ENCODE data around the gene FRMPD4. TPM values are rescaled to one million over a fixed set of nuclear protein-coding genes. Genes with fewer than 3 reads are reported as not detected.
"Not testable (repeated sequence)": the region's sequence is repeated elsewhere in the genome, so short reads cannot be mapped to it uniquely, and the experiment has no call there.

FRMPD4 gene
- polyA plus RNA-seq (ENCODE audit: insufficient read length): 0.18 TPM
- long read RNA-seq, donor 1: 0 reads
- long read RNA-seq, donor 2: 0 reads
- long read RNA-seq, donor 3: 0 reads
- long read RNA-seq, donor 4: 0 reads
- long read RNA-seq, donor 5: 0 reads
- long read RNA-seq, donor 6: 0 reads
- long read RNA-seq, donor 7: 0 reads
- long read RNA-seq, donor 8: 0 reads

GRCh38 chrX:12138361-12139313, at the start of gene FRMPD4:
TSS of gene FRMPD4 (plus strand) at chrX:12138473. CDS start at chrX:12138972, 499 bp downstream.
- peak; percentile 14 for DNase-seq

- DNase-seq: no peak
These were observed 48.5 kb upstream of the FRMPD4 start for GRCh38 chrX:12089740-12090139.

GRCh38 chrX:12113321-12113720, 25.0 kb upstream of the FRMPD4 start:
- no peak for DNase-seq

- no peak for DNase-seq
These were observed 22.9 kb upstream of the FRMPD4 start for GRCh38 chrX:12115377-12115776.

- DNase-seq: no peak
These were observed 20.1 kb upstream of the FRMPD4 start for GRCh38 chrX:12118134-12118533.

GRCh38 chrX:12128017-12128416, 10.3 kb upstream of the FRMPD4 start:
- no peak for DNase-seq

GRCh38 chrX:12137951-12138360, 317 bp upstream of the FRMPD4 start:
- DNase-seq: peak; percentile 2

- DNase-seq: no peak
These were observed 1.8 kb downstream of the FRMPD4 start for GRCh38 chrX:12139934-12140611.

- no peak for DNase-seq
These were observed 3.2 kb downstream of the FRMPD4 start for GRCh38 chrX:12141511-12141910.

GRCh38 chrX:12142661-12143060, 4.4 kb downstream of the FRMPD4 start:
- no peak for DNase-seq

- no peak for DNase-seq
These were observed 7.1 kb downstream of the FRMPD4 start for GRCh38 chrX:12145402-12145801.

- no peak for DNase-seq
These were observed 11.6 kb downstream of the FRMPD4 start for GRCh38 chrX:12149670-12150407.

- DNase-seq: no peak
These were observed 15.0 kb downstream of the FRMPD4 start for GRCh38 chrX:12153317-12153716.

GRCh38 chrX:12153741-12154140, 15.5 kb downstream of the FRMPD4 start:
- DNase-seq: peak; percentile 27

- no peak for DNase-seq
These were observed 21.5 kb downstream of the FRMPD4 start for GRCh38 chrX:12159799-12160198.

- DNase-seq: no peak
These were observed 24.1 kb downstream of the FRMPD4 start for GRCh38 chrX:12162420-12162819.

GRCh38 chrX:12164180-12164579, 25.9 kb downstream of the FRMPD4 start:
- DNase-seq: not testable (repeated sequence)

GRCh38 chrX:12170755-12171154, 32.5 kb downstream of the FRMPD4 start:
- DNase-seq: no peak

GRCh38 chrX:12174358-12174757, 36.1 kb downstream of the FRMPD4 start:
- no peak for DNase-seq

- no peak for DNase-seq
These were observed 58.8 kb downstream of the FRMPD4 start for GRCh38 chrX:12197030-12197429.

GRCh38 chrX:12206413-12206812, 68.1 kb downstream of the FRMPD4 start:
- no peak for DNase-seq

- no peak for DNase-seq
These were observed 72.0 kb downstream of the FRMPD4 start for GRCh38 chrX:12210196-12210815.
